HepG2 (cell line): ENCODE results near the gene NYNRIN. TPM values are rescaled to one million over a fixed set of nuclear protein-coding genes. Genes with fewer than 3 reads are reported as not detected.

Experiments used
- ATAC-seq: fragments of 200-7000 bp; cut with Tn5 transposase; 3 replicates; pipeline ENCODE4 v1.9.1; 2020; ENCODE audit warnings: mild to moderate bottlenecking, moderate library complexity
- BruUV-seq: library from RNA; stranded (reverse); fragments of 400-500 nt; replicated peaks from 2 replicates; lab custom pipeline; 2021; lab: Mats Ljungman, UMichigan
- CTCF ChIA-PET: fragments of 300-600 bp; formaldehyde crosslinking; extraction: SDS; loops from one replicate; lab custom pipeline; 2021; ENCODE audit warnings: low total read pairs, inconsistent platforms, low intra/inter-chr PET ratio; lab: Yijun Ruan, JAX
- POLR2A ChIA-PET: fragments of 350-600 bp; sonication (Branson Sonifier 250); formaldehyde crosslinking; loops from one replicate; lab custom pipeline; 2020; ENCODE audit warnings: antibody characterized with exemption, inconsistent platforms; lab: Yijun Ruan, JAX
- DNase-seq: peaks from one replicate; pipeline ENCODE4 v3.0.0-alpha.2; 2015; ENCODE audit warnings: low spot score
- FAIRE-seq: peaks from 3 replicates; lab custom pipeline; 2011; peaks lifted over from hg19 to GRCh38; lab: Jason Lieb, UNC
- H2AFZ ChIP-seq: one replicate; pipeline ENCODE4 v1.6.1; 2011; ENCODE audit warnings: low read length, inconsistent platforms
- H3K27ac ChIP-seq: fragments of 300-600 bp; 3 replicates; pipeline ENCODE4 v1.8.0; 2011; ENCODE audit warnings: mixed run types, mild to moderate bottlenecking, mixed read lengths, low read length, inconsistent platforms; ENCODE audit not compliant: insufficient read depth; ENCODE audit errors: extremely low read length
- H3K27me3 ChIP-seq, 2 experiments: fragments of 200-600 bp in 1 of 2; 2 replicates in 1 of 2; 3 replicates in 1 of 2; pipeline versions ENCODE4 v1.6.0 to v1.8.0; 2011; ENCODE audit warnings: low read length in 2 of 2, mild to moderate bottlenecking in 2 of 2, moderate library complexity in 2 of 2, inconsistent platforms in 1 of 2; ENCODE audit not compliant: insufficient read depth in 2 of 2, control insufficient read depth in 1 of 2
- H3K36me3 ChIP-seq, 2 experiments: fragments of 200-600 bp in 1 of 2; replicated peaks in 1 of 2; 2 replicates in 1 of 2; 3 replicates in 1 of 2; pipeline versions ENCODE4 v1.5.1 to v1.8.0; 2011; ENCODE audit warnings: low read length in 2 of 2, inconsistent platforms in 1 of 2; ENCODE audit not compliant: insufficient read depth in 2 of 2, control insufficient read depth in 1 of 2
- H3K4me1 ChIP-seq: 2 replicates; pipeline ENCODE4 v1.5.1; 2012; ENCODE audit warnings: low read length, inconsistent platforms; ENCODE audit not compliant: insufficient read depth
- H3K4me2 ChIP-seq: 2 replicates; pipeline ENCODE4 v1.6.0; 2011; ENCODE audit warnings: low read depth, low read length, inconsistent platforms
- H3K4me3 ChIP-seq, 3 experiments: fragments of 200-600 bp in 1 of 3; sonication (generic), shearing (Covaris generic) in 1 of 3; replicated peaks in 1 of 3; 2 replicates each; pipeline ENCODE4 v1.5.1; 2011 to 2016; ENCODE audit warnings: low read length in 3 of 3, inconsistent platforms in 2 of 3, low read depth in 2 of 3, mild to moderate bottlenecking in 2 of 3, control low read depth in 1 of 3, mixed read lengths in 1 of 3; ENCODE audit not compliant: insufficient read depth in 1 of 3
- H3K79me2 ChIP-seq: one replicate; pipeline ENCODE4 v1.6.1; 2011; ENCODE audit warnings: low read length, inconsistent platforms; ENCODE audit not compliant: insufficient read depth
- H3K9ac ChIP-seq: 2 replicates; pipeline ENCODE4 v1.6.0; 2011; ENCODE audit warnings: mild to moderate bottlenecking, low read depth, low read length, inconsistent platforms; ENCODE audit not compliant: insufficient read depth
- H3K9me3 ChIP-seq: 2 replicates; pipeline ENCODE4 v1.5.1; 2012; ENCODE audit warnings: mild to moderate bottlenecking, low read length
- H4K20me1 ChIP-seq: 2 replicates; pipeline ENCODE4 v1.6.0; 2011; ENCODE audit warnings: inconsistent platforms, mild to moderate bottlenecking, low read length, moderate library complexity; ENCODE audit not compliant: insufficient read depth
- DNMT3B ChIP-seq: conservative IDR thresholded peaks from 2 replicates; pipeline ENCODE4 v1.6.1; 2016; ENCODE audit warnings: missing biosample characterization, control low read depth
- FOXM1 ChIP-seq: sonication (generic); formaldehyde crosslinking; IDR thresholded peaks from 2 replicates; pipeline ENCODE4 v1.5.0; 2020; ENCODE audit warnings: missing genetic modification reagents
- HMG20A ChIP-seq: IDR thresholded peaks from 2 replicates; pipeline ENCODE4 v1.6.1; 2016; ENCODE audit warnings: borderline replicate concordance
- HNF4G ChIP-seq, 2 experiments: sonication (generic) in 1 of 2; formaldehyde crosslinking in 1 of 2; IDR thresholded peaks; 2 replicates each; pipeline versions ENCODE4 v1.4.0 to v1.6.1; 2011 to 2020; ENCODE audit warnings: borderline replicate concordance in 2 of 2, low read depth in 2 of 2, mild to moderate bottlenecking in 2 of 2, low read length in 1 of 2, missing genetic modification reagents in 1 of 2, moderate library complexity in 1 of 2
- HOXD1 ChIP-seq: sonication (generic); formaldehyde crosslinking; IDR thresholded peaks from 2 replicates; pipeline ENCODE4 v1.5.0; 2020; ENCODE audit warnings: missing genetic modification reagents
- MLX ChIP-seq: IDR thresholded peaks from 2 replicates; pipeline ENCODE4 v1.6.1; 2016
- NR2F6 ChIP-seq, 2 experiments: IDR thresholded peaks; 2 replicates each; pipeline ENCODE4 v1.6.1; 2016; ENCODE audit warnings: antibody characterized with exemption in 1 of 2, mild to moderate bottlenecking in 1 of 2
- RAD51 ChIP-seq: fragments of 450-650 bp; IDR thresholded peaks from 2 replicates; pipeline ENCODE4 v1.6.1; 2016; ENCODE audit warnings: borderline replicate concordance
- ZFP36L1 ChIP-seq: sonication (generic); formaldehyde crosslinking; IDR thresholded peaks from 2 replicates; pipeline ENCODE4 v1.8.0; 2022; ENCODE audit warnings: mild to moderate bottlenecking, missing genetic modification reagents, moderate library complexity
- ZNF460 ChIP-seq: sonication (generic); formaldehyde crosslinking; IDR thresholded peaks from 2 replicates; pipeline ENCODE4 v1.5.1; 2020; ENCODE audit warnings: missing genetic modification reagents, mild to moderate bottlenecking, borderline replicate concordance
- ZNF766 ChIP-seq: sonication (generic); formaldehyde crosslinking; IDR thresholded peaks from 2 replicates; pipeline ENCODE4 v1.5.0; 2020; ENCODE audit warnings: missing genetic modification reagents, borderline replicate concordance
- ZNF770 ChIP-seq: sonication (generic); formaldehyde crosslinking; IDR thresholded peaks from 2 replicates; pipeline ENCODE4 v1.5.0; 2020; ENCODE audit warnings: mild to moderate bottlenecking, missing genetic modification reagents
- ZSCAN30 ChIP-seq: sonication (generic); formaldehyde crosslinking; IDR thresholded peaks from 2 replicates; pipeline ENCODE4 v1.5.0; 2020; ENCODE audit warnings: mild to moderate bottlenecking, missing genetic modification reagents
- WGBS: methylation state at CpG from one replicate; pipeline ENCODE4 v1.1.6; 2017; ENCODE audit warnings: low lambda C conversion rate; 5-methylcytosine and 5-hydroxymethylcytosine counted together
- in situ Hi-C: cut with HindIII; loops from 2 replicates; pipeline ENCODE4 v1.10.0; 2017; ENCODE audit warnings: low pct_unique_long_range_greater_than_20kb; ENCODE audit not compliant: extremely low pct_ligation_motif_present
- intact Hi-C: fragments of 100-400 bp; cut with micrococcal nuclease; formaldehyde crosslinking; loops from one replicate; pipeline ENCODE4 v1.10.0; 2022; ENCODE audit not compliant: unreplicated experiment
- polyA plus RNA-seq, 8 experiments: library from polyadenylated mRNA; depleted of rRNA in 3 of 8; stranded (reverse) in 7 of 8; unstranded in 1 of 8; fragments of >200 nt; fragmentation: Illumina TruSeq in 4 of 8; extraction: Trizol in 4 of 8; gene quantifications; 2 replicates each; pipeline versions ENCODE4 v1.2.1 to v1.2.3, GENCODE V29; 2011 to 2016; ENCODE audit warnings: low read depth in 4 of 8, missing spikeins in 1 of 8, mixed read lengths in 1 of 8; ENCODE audit not compliant: insufficient read depth in 1 of 8
- total RNA-seq, 5 experiments: library from RNA; depleted of rRNA; stranded (reverse); fragments of >200 nt; fragmentation: Illumina TruSeq; extraction: Trizol; gene quantifications; 2 replicates each; pipeline ENCODE4 v1.2.3, GENCODE V29; 2016; ENCODE audit warnings: low read depth in 1 of 5
- TF ChIP-seq, protein P1 (sequence below): sonication (generic); formaldehyde crosslinking; IDR thresholded peaks from 2 replicates; pipeline ENCODE4 v1.5.1; 2020; ENCODE audit warnings: mild to moderate bottlenecking, missing genetic modification reagents, moderate library complexity
- TF ChIP-seq, protein P2 (sequence below): sonication (generic); formaldehyde crosslinking; IDR thresholded peaks from 2 replicates; pipeline ENCODE4 v1.9.0; 2022; ENCODE audit warnings: low read depth, missing genetic modification reagents

The NYNRIN gene
- total and polyA plus RNA-seq, 2 of the 13 experiments (the other 11 are each of a cell fraction or from before 2014, with no cell fraction given) = 0.63 to 1.1 TPM

GRCh38 chr14:24351517-24351916, 47.3 kb upstream of the NYNRIN start (continued):
- 0 out of 2 replicates have a peak, but pooled peaks have one; percentile 35 for TF ChIP-seq FOXM1 (CRISPR knock-in tag)
- TF ChIP-seq, all 625 proteins: peak for 5

DNA sequence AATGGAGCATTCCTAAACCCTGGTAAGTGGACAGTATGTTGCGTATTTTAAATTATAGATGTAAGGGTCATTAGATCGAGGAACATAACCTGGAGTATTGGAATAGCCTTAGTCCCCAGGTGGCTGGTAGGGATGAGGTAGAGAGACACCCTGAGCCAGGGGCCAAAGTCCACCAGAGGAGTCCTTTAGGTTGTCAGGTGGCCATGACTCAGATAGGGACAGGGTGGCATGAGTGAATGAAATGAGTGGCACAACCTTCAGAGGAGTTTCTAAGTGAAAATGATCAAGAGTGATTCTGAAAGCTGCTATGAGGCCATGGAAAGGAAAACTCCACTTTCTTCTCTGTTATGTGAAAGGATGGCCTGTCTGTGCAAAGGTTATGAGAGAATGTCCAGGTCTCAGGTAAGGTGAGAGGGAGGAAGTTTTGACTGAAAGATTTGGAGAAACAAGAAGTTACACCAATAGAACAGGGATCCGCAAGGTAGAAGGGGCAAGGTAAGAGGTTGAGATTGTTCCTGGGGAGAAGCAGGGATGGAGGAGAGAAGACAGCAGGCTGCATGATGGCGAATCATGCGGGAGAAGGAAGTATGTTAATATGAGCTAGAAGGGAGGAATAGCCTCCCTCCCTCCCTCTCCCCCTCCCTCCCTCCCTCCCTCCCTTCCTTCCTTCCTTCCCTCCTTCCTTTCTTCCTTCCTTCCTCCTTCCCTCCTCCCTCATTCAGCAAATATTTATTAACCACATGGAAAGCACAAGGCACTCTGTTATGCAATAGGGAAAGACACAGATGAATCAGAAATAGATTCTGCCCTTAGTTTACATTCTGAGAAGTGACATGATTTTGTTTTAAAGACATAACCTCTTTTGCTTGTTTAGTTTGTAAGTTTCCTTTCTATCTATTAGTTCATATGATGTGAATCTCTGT, 45.0 kb upstream of the NYNRIN start:
- Histone ChIP-seq H3K4me1 (peaks cover 10% of the 10 kb centered on the region), H3K9ac (no peak overlapping the region), H3K27ac (no peak overlapping the region), H3K79me2 (no peaks in the 10 kb centered on the region), H3K4me2 (no peak overlapping the region), H3K9me3 (no peaks in the 10 kb centered on the region), H3K27me3 (peaks cover 6 to 14% of the 10 kb centered on the region in 2 experiments; a peak in 2 of 5 replicates), H2AFZ (no peak overlapping the region), H3K4me3 (no peak overlapping the region), H4K20me1 (no peaks in the 10 kb centered on the region), H3K36me3 (no peaks in the 10 kb centered on the region)
- no TSS peak for BruUV-seq
- CTCF ChIA-PET = interaction anchor here (1.0 kb wide), 1 partner anchor 22 kb away, joined by 3 read pairs; no protein-coding TSS in a partner anchor
- POLR2A ChIA-PET = interaction anchor here (0.6 to 1.2 kb wide), 2 partner anchors 13 to 78 kb away, joined by 3 read pairs; no protein-coding TSS in a partner anchor
- FAIRE-seq = peak; percentile 8
- peak; percentile 72 for DNase-seq
- in situ Hi-C loops (no loop called here), intact Hi-C loops (no loop called here)
- peak; percentile 75 for ATAC-seq
- WGBS = 59% methylated on average over 5 of the region's 5 CpGs
- TF ChIP-seq HNF4G (IDR thresholded peaks at IDR 0.05; ENCODE audit: borderline replicate concordance, low read depth, low read length) (peak; percentile 34; the same call in 1 of the 2 replicates), HNF4G (CRISPR knock-in tag; IDR thresholded peaks at IDR 0.05; ENCODE audit: borderline replicate concordance, low read depth) (no peak), ZSCAN30 (CRISPR knock-in tag) (0 out of 2 replicates have a peak, but pooled peaks have one; percentile 33), DNMT3B (CRISPR knock-in tag) (no peak), RAD51 (no peak), MLX (CRISPR knock-in tag) (0 out of 2 replicates have a peak, but pooled peaks have one; percentile 17), HMG20A (peak; percentile 48), ZNF770 (CRISPR knock-in tag) (no peak), HOXD1 (CRISPR knock-in tag) (no peak), NR2F6 (IDR thresholded peaks at IDR 0.05) (no peak), NR2F6 (CRISPR knock-in tag; IDR thresholded peaks at IDR 0.05) (no peak), ZNF460 (no peak), ZFP36L1 (CRISPR knock-in tag) (no peak), ZNF766 (CRISPR knock-in tag) (no peak)
- TF ChIP-seq, protein P1, sequence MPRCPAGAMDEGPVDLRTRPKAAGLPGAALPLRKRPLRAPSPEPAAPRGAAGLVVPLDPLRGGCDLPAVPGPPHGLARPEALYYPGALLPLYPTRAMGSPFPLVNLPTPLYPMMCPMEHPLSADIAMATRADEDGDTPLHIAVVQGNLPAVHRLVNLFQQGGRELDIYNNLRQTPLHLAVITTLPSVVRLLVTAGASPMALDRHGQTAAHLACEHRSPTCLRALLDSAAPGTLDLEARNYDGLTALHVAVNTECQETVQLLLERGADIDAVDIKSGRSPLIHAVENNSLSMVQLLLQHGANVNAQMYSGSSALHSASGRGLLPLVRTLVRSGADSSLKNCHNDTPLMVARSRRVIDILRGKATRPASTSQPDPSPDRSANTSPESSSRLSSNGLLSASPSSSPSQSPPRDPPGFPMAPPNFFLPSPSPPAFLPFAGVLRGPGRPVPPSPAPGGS (CRISPR knock-in tag) = no peak
- TF ChIP-seq, protein P2, sequence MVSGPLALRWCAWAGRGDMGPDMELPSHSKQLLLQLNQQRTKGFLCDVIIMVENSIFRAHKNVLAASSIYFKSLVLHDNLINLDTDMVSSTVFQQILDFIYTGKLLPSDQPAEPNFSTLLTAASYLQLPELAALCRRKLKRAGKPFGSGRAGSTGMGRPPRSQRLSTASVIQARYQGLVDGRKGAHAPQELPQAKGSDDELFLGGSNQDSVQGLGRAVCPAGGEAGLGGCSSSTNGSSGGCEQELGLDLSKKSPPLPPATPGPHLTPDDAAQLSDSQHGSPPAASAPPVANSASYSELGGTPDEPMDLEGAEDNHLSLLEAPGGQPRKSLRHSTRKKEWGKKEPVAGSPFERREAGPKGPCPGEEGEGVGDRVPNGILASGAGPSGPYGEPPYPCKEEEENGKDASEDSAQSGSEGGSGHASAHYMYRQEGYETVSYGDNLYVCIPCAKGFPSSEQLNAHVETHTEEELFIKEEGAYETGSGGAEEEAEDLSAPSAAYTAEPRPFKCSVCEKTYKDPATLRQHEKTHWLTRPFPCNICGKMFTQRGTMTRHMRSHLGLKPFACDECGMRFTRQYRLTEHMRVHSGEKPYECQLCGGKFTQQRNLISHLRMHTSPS (CRISPR knock-in tag) = peak; percentile 84; the same call in 1 of the 2 replicates
